Body of pancreas (tissue), 4 donors: ENCODE measurements around the gene GATA5. TPM values are rescaled to one million over a fixed set of nuclear protein-coding genes. Genes with fewer than 3 reads are reported as not detected.

Source experiments
- ATAC-seq: fragments of 150-250 bp; one replicate; pipeline ENCODE4 v1.9.1; 2016
- DNase-seq, 4 donors: peaks; one replicate each; pipeline ENCODE4 v3.0.0-alpha.2; 2019
- H3K27ac ChIP-seq, 4 donors: fragments of 200-600 bp; sonication (generic); 1 replicate in 3 of 4; 2 replicates in 1 of 4; pipeline versions ENCODE4 v1.5.1 to v1.6.1; 2016 to 2019; ENCODE audit warnings: mild to moderate bottlenecking in 1 of 4, mixed read lengths in 1 of 4, moderate library complexity in 1 of 4
- H3K27me3 ChIP-seq, 2 donors: fragments of 200-600 bp; sonication (generic); one replicate each; pipeline ENCODE4 v1.6.0; 2016; ENCODE audit warnings: mild to moderate bottlenecking in 1 of 2
- H3K36me3 ChIP-seq, 2 donors: fragments of 200-600 bp; sonication (generic); replicated peaks in 1 of 2; 2 replicates each; pipeline ENCODE4 v1.5.1; 2016; ENCODE audit warnings: low read depth in 2 of 2; ENCODE audit not compliant: insufficient read depth in 1 of 2
- H3K4me1 ChIP-seq: fragments of 200-600 bp; sonication (generic); one replicate; pipeline ENCODE4 v1.6.0; 2016
- H3K4me3 ChIP-seq, 2 donors: fragments of 200-600 bp; sonication (generic); 1 replicate in 1 of 2; 2 replicates in 1 of 2; pipeline ENCODE4 v1.5.1; 2016 to 2019
- H3K9me3 ChIP-seq, 3 donors: fragments of 200-600 bp; sonication (generic); 1 replicate in 2 of 3; 2 replicates in 1 of 3; pipeline ENCODE4 v1.5.1; 2016
- POLR2A ChIP-seq, 3 donors: fragments of 450-650 bp; IDR thresholded peaks; one replicate each; pipeline ENCODE4 v1.6.1; 2016; ENCODE audit warnings: antibody characterized with exemption in 3 of 3, mild to moderate bottlenecking in 2 of 3
- WGBS, 2 donors: methylation state at CpG; one replicate each; pipeline ENCODE4 v1.1.5; 2017; 5-methylcytosine and 5-hydroxymethylcytosine counted together
- intact Hi-C: fragments of 100-400 bp; cut with DNase I; formaldehyde crosslinking; loops from one replicate; pipeline ENCODE4 v1.15.1; 2023
- total RNA-seq, 2 donors: library from RNA; depleted of rRNA; stranded (reverse); fragments of >200 nt; gene quantifications; one replicate each; pipeline ENCODE4 v1.1.0, GENCODE V29; 2016
- TF ChIP-seq, protein P1 (sequence below), 7 experiments: fragments of 450-650 bp in 4 of 7; fragments of 200-600 bp in 3 of 7; sonication (generic) in 3 of 7; IDR thresholded peaks; one replicate each; pipeline ENCODE4 v1.5.1; 2016 to 2019; ENCODE audit warnings: antibody characterized with exemption in 7 of 7

GATA5 gene
- total RNA-seq, 2 donors from 2014 or later = not detected

DNA sequence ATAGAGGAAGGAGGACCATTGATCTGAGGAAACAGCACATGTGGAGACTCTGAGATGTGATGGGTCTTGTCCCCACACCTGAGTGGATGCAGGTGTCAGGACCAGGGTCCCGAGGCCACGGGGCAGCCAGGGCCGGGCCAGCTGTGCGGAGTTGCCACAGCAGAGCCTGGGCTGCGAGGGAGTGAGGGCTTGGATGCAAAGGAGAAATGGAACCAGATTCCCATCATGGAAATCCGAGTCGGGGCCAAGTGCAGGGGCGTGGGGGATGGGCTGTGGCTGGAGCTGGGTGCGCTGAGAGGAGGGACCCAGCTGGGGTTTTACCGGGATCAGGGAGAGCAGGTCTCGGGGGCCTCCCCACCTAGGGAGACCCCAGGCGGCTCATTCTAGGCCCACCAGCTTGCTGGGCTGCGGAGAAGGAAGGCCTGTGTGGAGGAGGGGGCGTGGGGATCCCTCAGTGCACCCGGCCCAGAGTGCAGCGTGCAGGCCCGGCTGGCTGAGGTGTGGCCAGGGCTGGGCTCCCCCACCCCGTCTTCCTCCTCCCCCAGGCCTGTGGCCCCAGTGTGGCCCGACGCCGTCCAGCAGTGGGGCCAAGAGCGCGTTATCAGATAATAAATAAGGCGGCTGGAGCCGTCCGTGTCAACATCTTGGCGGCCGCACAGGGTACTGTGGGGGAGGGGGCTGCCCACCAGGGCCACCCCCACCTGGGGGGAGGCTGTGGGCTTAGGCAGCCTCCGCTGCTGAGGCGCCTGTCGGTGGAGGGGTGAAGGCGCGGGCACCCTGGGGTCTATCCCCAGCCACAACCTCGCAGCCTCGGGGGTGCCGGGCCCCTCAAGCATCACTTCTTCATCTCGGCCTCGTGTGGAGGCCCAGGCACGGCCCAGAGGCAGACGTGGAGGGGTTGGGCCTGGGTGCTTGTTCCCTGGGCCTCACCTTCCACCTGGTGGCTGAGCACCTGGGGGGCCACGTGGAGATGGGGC, 17.2 kb downstream of the GATA5 start:
- TF ChIP-seq, protein P1, sequence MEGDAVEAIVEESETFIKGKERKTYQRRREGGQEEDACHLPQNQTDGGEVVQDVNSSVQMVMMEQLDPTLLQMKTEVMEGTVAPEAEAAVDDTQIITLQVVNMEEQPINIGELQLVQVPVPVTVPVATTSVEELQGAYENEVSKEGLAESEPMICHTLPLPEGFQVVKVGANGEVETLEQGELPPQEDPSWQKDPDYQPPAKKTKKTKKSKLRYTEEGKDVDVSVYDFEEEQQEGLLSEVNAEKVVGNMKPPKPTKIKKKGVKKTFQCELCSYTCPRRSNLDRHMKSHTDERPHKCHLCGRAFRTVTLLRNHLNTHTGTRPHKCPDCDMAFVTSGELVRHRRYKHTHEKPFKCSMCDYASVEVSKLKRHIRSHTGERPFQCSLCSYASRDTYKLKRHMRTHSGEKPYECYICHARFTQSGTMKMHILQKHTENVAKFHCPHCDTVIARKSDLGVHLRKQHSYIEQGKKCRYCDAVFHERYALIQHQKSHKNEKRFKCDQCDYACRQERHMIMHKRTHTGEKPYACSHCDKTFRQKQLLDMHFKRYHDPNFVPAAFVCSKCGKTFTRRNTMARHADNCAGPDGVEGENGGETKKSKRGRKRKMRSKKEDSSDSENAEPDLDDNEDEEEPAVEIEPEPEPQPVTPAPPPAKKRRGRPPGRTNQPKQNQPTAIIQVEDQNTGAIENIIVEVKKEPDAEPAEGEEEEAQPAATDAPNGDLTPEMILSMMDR (IDR thresholded peaks at IDR 0.05) = no peak
- TF ChIP-seq POLR2A (IDR thresholded peaks at IDR 0.05) = no peak
- ATAC-seq = no peak

DNA sequence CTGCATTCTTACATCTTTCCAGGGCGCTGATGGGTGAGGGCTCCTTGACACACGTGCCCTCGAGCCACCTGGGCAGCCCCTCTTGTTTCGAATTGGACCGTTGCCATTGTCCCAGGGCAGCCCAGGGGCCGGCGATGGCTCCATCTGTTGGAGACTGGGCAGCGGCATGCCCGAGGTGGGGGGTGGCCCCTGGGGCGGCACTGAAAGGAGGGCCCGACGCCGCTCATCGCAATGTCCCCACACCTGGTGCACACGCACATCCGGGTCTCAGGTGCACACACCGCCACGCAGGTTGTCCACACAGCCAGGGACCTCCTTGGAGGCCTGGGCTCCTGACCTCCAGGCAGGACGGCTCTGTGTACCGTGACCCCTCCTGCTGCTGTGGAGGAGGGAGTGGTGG, 18.0 kb downstream of the GATA5 start:
- DNase-seq = no peak
- H3K36me3 ChIP-seq = no peaks in the 10 kb centered on the region
- no peak for TF ChIP-seq POLR2A (IDR thresholded peaks at IDR 0.05)
- TF ChIP-seq, protein P1 (IDR thresholded peaks at IDR 0.05) = no peak
- WGBS, 2 donors = 62 to 63% methylated on average over 10 to 18 of the region's 20 CpGs
- no peak overlapping the region for H3K4me3 ChIP-seq
- no peaks in the 10 kb centered on the region for H3K27me3 ChIP-seq
- H3K4me1 ChIP-seq = no peaks in the 10 kb centered on the region
- ATAC-seq = no peak
- intact Hi-C loops = no loop called here
- H3K9me3 ChIP-seq = no peaks in the 10 kb centered on the region
- no peak overlapping the region for H3K27ac ChIP-seq

More for the DNA sequence above, 17.2 kb downstream of the GATA5 start:
- H3K9me3 ChIP-seq = no peaks in the 10 kb centered on the region
- intact Hi-C loops = no loop called here
- WGBS, 2 donors = 44 to 54% methylated on average over 17 to 37 of the region's 41 CpGs
- H3K36me3 ChIP-seq = no peaks in the 10 kb centered on the region
- DNase-seq = no peak
- no peak overlapping the region for H3K27ac ChIP-seq
- H3K27me3 ChIP-seq = no peaks in the 10 kb centered on the region
- H3K4me1 ChIP-seq = no peaks in the 10 kb centered on the region
- H3K4me3 ChIP-seq = no peak overlapping the region

DNA sequence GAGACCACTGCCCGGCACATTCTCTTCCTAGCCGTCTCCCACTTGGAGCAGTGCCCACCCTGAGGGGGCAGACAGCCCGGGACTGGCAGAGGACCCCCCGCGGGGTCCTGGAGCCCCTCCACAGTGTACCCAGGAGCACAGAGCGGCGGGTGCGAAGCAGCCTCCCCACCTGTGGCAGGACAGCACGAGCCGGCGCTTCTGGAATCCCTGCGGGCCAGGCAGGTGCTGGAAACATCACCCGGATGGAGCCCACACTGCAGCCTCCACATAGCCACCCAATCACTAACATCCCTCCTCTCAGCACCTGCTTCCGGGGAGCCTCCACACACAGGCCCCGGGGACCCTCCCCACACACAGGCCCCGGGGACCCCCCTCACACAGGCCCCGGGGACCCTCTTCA, 18.7 kb downstream of the GATA5 start:
- Histone ChIP-seq H3K4me1 (no peaks in the 10 kb centered on the region), H3K9me3 (no peaks in the 10 kb centered on the region), H3K27me3 (no peaks in the 10 kb centered on the region), H3K27ac (no peak overlapping the region), H3K4me3 (no peak overlapping the region), H3K36me3 (no peaks in the 10 kb centered on the region)
- intact Hi-C loops = no loop called here
- no peak for TF ChIP-seq POLR2A (IDR thresholded peaks at IDR 0.05)
- TF ChIP-seq, protein P1 (IDR thresholded peaks at IDR 0.05) = no peak
- ATAC-seq = no peak
- 71 to 75% methylated on average over 10 to 17 of the region's 17 CpGs for WGBS, 2 donors
- DNase-seq = no peak

DNA sequence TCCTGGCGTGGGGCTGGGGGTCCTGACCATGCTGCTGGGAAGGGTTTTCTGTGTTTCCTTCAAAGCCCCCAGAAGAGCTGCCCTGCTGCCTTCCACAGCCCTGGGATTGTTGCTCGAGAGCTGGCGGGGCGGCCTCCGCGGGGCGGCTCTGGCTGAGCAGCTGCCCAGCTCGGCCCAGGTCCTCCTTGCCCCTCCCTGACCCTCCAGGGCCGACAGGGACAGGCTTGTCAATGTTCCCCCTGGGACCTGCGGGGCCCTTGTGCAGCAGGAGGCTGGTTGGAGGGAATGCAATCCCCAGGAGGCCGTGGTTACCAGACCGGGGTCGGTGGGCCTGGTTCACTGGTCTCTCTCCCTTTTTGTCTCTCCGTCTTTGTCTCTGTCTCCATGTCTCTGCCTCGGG, 19.9 kb downstream of the GATA5 start:
- Histone ChIP-seq H3K27ac (no peak overlapping the region), H3K4me1 (no peaks in the 10 kb centered on the region), H3K36me3 (no peaks in the 10 kb centered on the region), H3K9me3 (no peaks in the 10 kb centered on the region), H3K27me3 (no peaks in the 10 kb centered on the region), H3K4me3 (no peak overlapping the region)
- intact Hi-C loops = no loop called here
- no peak for TF ChIP-seq POLR2A (IDR thresholded peaks at IDR 0.05)
- TF ChIP-seq, protein P1 (IDR thresholded peaks at IDR 0.05) = no peak
- DNase-seq (no peak), ATAC-seq (no peak)
- 60 to 65% methylated on average over 6 to 15 of the region's 15 CpGs for WGBS, 2 donors
